WTC11 (cell line): ENCODE results near the gene GRN. TPM values are rescaled to one million over a fixed set of nuclear protein-coding genes. Genes with fewer than 3 reads are reported as not detected.

ENCODE experiments used
- CBFB ChIP-seq: sonication (generic); formaldehyde crosslinking; IDR thresholded peaks from 2 replicates; pipeline ENCODE4 v1.8.1; 2022; ENCODE audit warnings: mild to moderate bottlenecking, low read depth, missing genetic modification reagents
- EMX1 ChIP-seq: fragments of 250-450 bp; sonication (Bioruptor Pico); IDR thresholded peaks from 2 replicates; pipeline ENCODE4 v1.8.0; 2021; ENCODE audit warnings: mild to moderate bottlenecking
- ESRRA ChIP-seq: sonication (generic); formaldehyde crosslinking; IDR thresholded peaks from 2 replicates; pipeline ENCODE4 v1.8.1; 2022; ENCODE audit warnings: mild to moderate bottlenecking, missing genetic modification reagents, borderline replicate concordance
- ETV6 ChIP-seq: sonication (generic); formaldehyde crosslinking; IDR thresholded peaks from 2 replicates; pipeline ENCODE4 v1.8.1; 2022; ENCODE audit warnings: mild to moderate bottlenecking, missing genetic modification reagents
- FOXK1 ChIP-seq: sonication (generic); formaldehyde crosslinking; IDR thresholded peaks from 2 replicates; pipeline ENCODE4 v1.8.0; 2022; ENCODE audit warnings: mild to moderate bottlenecking, moderate library complexity, missing genetic modification reagents
- FOXP1 ChIP-seq: sonication (generic); formaldehyde crosslinking; IDR thresholded peaks from 2 replicates; pipeline ENCODE4 v1.8.0; 2022; ENCODE audit warnings: missing genetic modification reagents, mild to moderate bottlenecking, moderate library complexity, borderline replicate concordance
- FOXP4 ChIP-seq: sonication (generic); formaldehyde crosslinking; IDR thresholded peaks from 2 replicates; pipeline ENCODE4 v1.8.0; 2022; ENCODE audit warnings: mild to moderate bottlenecking, missing genetic modification reagents
- HMGXB4 ChIP-seq: sonication (generic); formaldehyde crosslinking; IDR thresholded peaks from 2 replicates; pipeline ENCODE4 v1.8.1; 2023; ENCODE audit warnings: mild to moderate bottlenecking, moderate library complexity, missing genetic modification reagents
- IRF2 ChIP-seq: sonication (generic); formaldehyde crosslinking; IDR thresholded peaks from 2 replicates; pipeline ENCODE4 v1.8.0; 2022; ENCODE audit warnings: low read depth, missing genetic modification reagents, borderline replicate concordance
- KAT7 ChIP-seq: sonication (generic); formaldehyde crosslinking; IDR thresholded peaks from 2 replicates; pipeline ENCODE4 v1.8.1; 2023; ENCODE audit warnings: missing genetic modification reagents, mild to moderate bottlenecking, borderline replicate concordance
- MYBL2 ChIP-seq: sonication (generic); formaldehyde crosslinking; IDR thresholded peaks from 2 replicates; pipeline ENCODE4 v1.8.1; 2023; ENCODE audit warnings: mild to moderate bottlenecking, moderate library complexity, missing genetic modification reagents
- NR1H2 ChIP-seq: sonication (generic); formaldehyde crosslinking; IDR thresholded peaks from 2 replicates; pipeline ENCODE4 v1.9.0; 2021; ENCODE audit warnings: mild to moderate bottlenecking, moderate library complexity, missing genetic modification reagents
- SP1 ChIP-seq: sonication (generic); formaldehyde crosslinking; conservative IDR thresholded peaks from 2 replicates; pipeline ENCODE4 v1.8.1; 2022; ENCODE audit warnings: missing genetic modification reagents
- ZNF396 ChIP-seq: fragments of 250-450 bp; sonication (Bioruptor Pico); IDR thresholded peaks from 2 replicates; pipeline ENCODE4 v1.8.0; 2021; ENCODE audit warnings: mild to moderate bottlenecking, moderate library complexity, borderline replicate concordance
- ZNF416 ChIP-seq: fragments of 250-450 bp; sonication (Bioruptor Pico); IDR thresholded peaks from 2 replicates; pipeline ENCODE4 v1.9.0; 2021; ENCODE audit warnings: mild to moderate bottlenecking, inconsistent platforms
- ZNF423 ChIP-seq: fragments of 250-450 bp; sonication (Bioruptor Pico); IDR thresholded peaks from 2 replicates; pipeline ENCODE4 v2.1.2; 2022; ENCODE audit warnings: mild to moderate bottlenecking, moderate library complexity
- ZNF512 ChIP-seq: sonication (generic); formaldehyde crosslinking; IDR thresholded peaks from 2 replicates; pipeline ENCODE4 v1.8.1; 2022; ENCODE audit warnings: missing genetic modification reagents, borderline replicate concordance
- ZNF671 ChIP-seq: fragments of 250-450 bp; sonication (Bioruptor Pico); IDR thresholded peaks from 2 replicates; pipeline ENCODE4 v1.8.0; 2021; ENCODE audit warnings: mild to moderate bottlenecking
- total RNA-seq: library from RNA; stranded (reverse); gene quantifications from 3 replicates; pipeline ENCODE4 v1.2.3, GENCODE V29; 2021
- TF ChIP-seq, protein P1 (sequence below): sonication (generic); formaldehyde crosslinking; IDR thresholded peaks from 2 replicates; pipeline ENCODE4 v1.8.0; 2023; ENCODE audit warnings: mild to moderate bottlenecking, missing genetic modification reagents
- TF ChIP-seq, protein P2 (sequence below): sonication (generic); formaldehyde crosslinking; conservative IDR thresholded peaks from 2 replicates; pipeline ENCODE4 v1.8.1; 2022; ENCODE audit warnings: mild to moderate bottlenecking, missing genetic modification reagents
- TF ChIP-seq, protein P3 (sequence below): sonication (generic); formaldehyde crosslinking; IDR thresholded peaks from 2 replicates; pipeline ENCODE4 v1.8.1; 2022; ENCODE audit warnings: low read depth, mild to moderate bottlenecking, moderate library complexity, missing genetic modification reagents, borderline replicate concordance
- TF ChIP-seq, protein P4 (sequence below): fragments of 250-450 bp; sonication (Bioruptor Pico); conservative IDR thresholded peaks from 2 replicates; pipeline ENCODE4 v1.9.0; 2021; ENCODE audit warnings: mild to moderate bottlenecking

GRN gene
- total RNA-seq, 1 experiment from 2014 or later: 177 TPM

- TF ChIP-seq FOXP1 (CRISPR knock-in tag) (peak; percentile 55; the same call in 1 of the 2 replicates), ZNF671 (CRISPR knock-in tag) (no peak), ESRRA (CRISPR knock-in tag) (0 out of 2 replicates have a peak, but pooled peaks have one; percentile 52), ETV6 (CRISPR knock-in tag) (0 out of 2 replicates have a peak, but pooled peaks have one; percentile 9), SP1 (peak; percentile 56), FOXP4 (CRISPR knock-in tag) (peak; percentile 8; the same call in 1 of the 2 replicates), EMX1 (CRISPR knock-in tag) (no peak), ZNF423 (no peak), FOXK1 (CRISPR knock-in tag) (0 out of 2 replicates have a peak, but pooled peaks have one; percentile 15), NR1H2 (CRISPR knock-in tag) (peak; percentile 43; the same call in 1 of the 2 replicates), CBFB (no peak), HMGXB4 (0 out of 2 replicates have a peak, but pooled peaks have one; percentile 0), IRF2 (CRISPR knock-in tag) (no peak), KAT7 (CRISPR knock-in tag) (peak; percentile 72; the same call in 1 of the 2 replicates), ZNF512 (CRISPR knock-in tag) (no peak), MYBL2 (CRISPR knock-in tag) (no peak), ZNF396 (CRISPR knock-in tag) (no peak), ZNF416 (no peak)
- TF ChIP-seq, protein P1, sequence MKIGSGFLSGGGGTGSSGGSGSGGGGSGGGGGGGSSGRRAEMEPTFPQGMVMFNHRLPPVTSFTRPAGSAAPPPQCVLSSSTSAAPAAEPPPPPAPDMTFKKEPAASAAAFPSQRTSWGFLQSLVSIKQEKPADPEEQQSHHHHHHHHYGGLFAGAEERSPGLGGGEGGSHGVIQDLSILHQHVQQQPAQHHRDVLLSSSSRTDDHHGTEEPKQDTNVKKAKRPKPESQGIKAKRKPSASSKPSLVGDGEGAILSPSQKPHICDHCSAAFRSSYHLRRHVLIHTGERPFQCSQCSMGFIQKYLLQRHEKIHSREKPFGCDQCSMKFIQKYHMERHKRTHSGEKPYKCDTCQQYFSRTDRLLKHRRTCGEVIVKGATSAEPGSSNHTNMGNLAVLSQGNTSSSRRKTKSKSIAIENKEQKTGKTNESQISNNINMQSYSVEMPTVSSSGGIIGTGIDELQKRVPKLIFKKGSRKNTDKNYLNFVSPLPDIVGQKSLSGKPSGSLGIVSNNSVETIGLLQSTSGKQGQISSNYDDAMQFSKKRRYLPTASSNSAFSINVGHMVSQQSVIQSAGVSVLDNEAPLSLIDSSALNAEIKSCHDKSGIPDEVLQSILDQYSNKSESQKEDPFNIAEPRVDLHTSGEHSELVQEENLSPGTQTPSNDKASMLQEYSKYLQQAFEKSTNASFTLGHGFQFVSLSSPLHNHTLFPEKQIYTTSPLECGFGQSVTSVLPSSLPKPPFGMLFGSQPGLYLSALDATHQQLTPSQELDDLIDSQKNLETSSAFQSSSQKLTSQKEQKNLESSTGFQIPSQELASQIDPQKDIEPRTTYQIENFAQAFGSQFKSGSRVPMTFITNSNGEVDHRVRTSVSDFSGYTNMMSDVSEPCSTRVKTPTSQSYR (CRISPR knock-in tag): no peak
- TF ChIP-seq, protein P2, sequence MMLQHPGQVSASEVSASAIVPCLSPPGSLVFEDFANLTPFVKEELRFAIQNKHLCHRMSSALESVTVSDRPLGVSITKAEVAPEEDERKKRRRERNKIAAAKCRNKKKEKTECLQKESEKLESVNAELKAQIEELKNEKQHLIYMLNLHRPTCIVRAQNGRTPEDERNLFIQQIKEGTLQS: no peak
- TF ChIP-seq, protein P3, sequence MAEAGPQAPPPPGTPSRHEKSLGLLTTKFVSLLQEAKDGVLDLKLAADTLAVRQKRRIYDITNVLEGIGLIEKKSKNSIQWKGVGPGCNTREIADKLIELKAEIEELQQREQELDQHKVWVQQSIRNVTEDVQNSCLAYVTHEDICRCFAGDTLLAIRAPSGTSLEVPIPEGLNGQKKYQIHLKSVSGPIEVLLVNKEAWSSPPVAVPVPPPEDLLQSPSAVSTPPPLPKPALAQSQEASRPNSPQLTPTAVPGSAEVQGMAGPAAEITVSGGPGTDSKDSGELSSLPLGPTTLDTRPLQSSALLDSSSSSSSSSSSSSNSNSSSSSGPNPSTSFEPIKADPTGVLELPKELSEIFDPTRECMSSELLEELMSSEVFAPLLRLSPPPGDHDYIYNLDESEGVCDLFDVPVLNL: 0 out of 2 replicates have a peak, but pooled peaks have one; percentile 24
- TF ChIP-seq, protein P4, sequence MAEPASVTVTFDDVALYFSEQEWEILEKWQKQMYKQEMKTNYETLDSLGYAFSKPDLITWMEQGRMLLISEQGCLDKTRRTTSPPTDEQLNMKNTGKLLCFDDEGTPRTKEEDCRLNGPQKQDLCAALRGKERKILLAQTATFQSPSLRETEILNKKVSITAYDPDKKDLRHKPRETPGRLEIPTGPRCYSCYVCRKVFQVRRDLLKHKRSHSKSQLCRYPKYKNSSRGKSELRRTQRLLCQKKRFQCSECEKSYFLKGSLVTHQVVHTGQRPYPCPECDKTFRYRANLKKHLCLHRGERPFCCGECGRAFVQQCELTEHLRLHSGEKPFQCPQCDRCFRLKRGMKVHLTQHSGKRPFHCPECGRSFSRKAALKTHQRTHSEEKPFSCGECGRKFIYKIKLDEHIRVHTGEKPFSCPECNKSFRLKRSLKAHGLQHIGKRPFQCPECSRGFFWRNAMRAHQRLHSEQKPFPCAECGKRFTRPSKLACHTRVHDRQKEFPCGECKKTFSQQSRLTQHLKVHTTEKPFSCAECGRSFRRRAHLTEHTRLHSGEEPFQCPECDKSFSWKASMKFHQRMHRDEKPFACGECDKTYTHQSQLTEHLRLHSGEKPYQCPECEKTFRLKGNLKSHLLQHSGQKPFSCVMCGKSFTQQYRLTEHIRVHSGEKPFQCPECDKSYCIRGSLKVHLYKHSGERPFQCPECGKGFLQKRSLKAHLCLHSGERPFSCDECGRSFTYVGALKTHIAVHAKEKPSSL: no peak
These were observed 37.5 kb upstream of the GRN start (continued) for GRCh38 chr17:44307387-44308186.
